Transverse colon (tissue), 4 donors: Measurements from ENCODE around the gene KRT27. TPM values are rescaled to one million over a fixed set of nuclear protein-coding genes. Genes with fewer than 3 reads are reported as not detected.

ENCODE experiments used
- DNase-seq: peaks from one replicate; pipeline ENCODE4 v3.0.0-alpha.2; 2019
- H3K27ac ChIP-seq, 4 donors: fragments of 200-600 bp; sonication (generic); 2 replicates each; pipeline ENCODE4 v1.5.1; 2016 to 2018; ENCODE audit warnings: inconsistent platforms in 4 of 4
- H3K27me3 ChIP-seq: fragments of 200-600 bp; sonication (generic); 2 replicates; pipeline ENCODE4 v1.5.1; 2017; ENCODE audit warnings: inconsistent platforms
- H3K36me3 ChIP-seq, 4 donors: fragments of 200-600 bp; sonication (generic); 2 replicates each; pipeline ENCODE4 v1.5.1; 2017 to 2019; ENCODE audit warnings: inconsistent platforms in 4 of 4
- H3K4me1 ChIP-seq, 4 donors: fragments of 200-600 bp; sonication (generic); 2 replicates each; pipeline ENCODE4 v1.5.1; 2017 to 2020; ENCODE audit warnings: inconsistent platforms in 4 of 4
- H3K4me3 ChIP-seq, 4 donors: fragments of 200-600 bp; sonication (generic); 1 replicate in 1 of 4; 2 replicates in 3 of 4; pipeline versions ENCODE4 v1.5.1 to v1.6.1; 2017 to 2019; ENCODE audit warnings: inconsistent platforms in 4 of 4
- H3K9me3 ChIP-seq, 2 donors: fragments of 200-600 bp; sonication (generic); 2 replicates each; pipeline ENCODE4 v1.5.1; 2017 to 2019; ENCODE audit warnings: inconsistent platforms in 2 of 2
- EP300 ChIP-seq: sonication (generic); formaldehyde crosslinking; IDR thresholded peaks from one replicate; pipeline ENCODE4 v1.6.1; 2017; ENCODE audit warnings: antibody characterized with exemption, low read depth
- POLR2A ChIP-seq: fragments of 450-650 bp; IDR thresholded peaks from one replicate; pipeline ENCODE4 v1.6.1; 2016; ENCODE audit warnings: antibody characterized with exemption, mild to moderate bottlenecking, moderate library complexity
- POLR2AphosphoS5 ChIP-seq, 3 donors: sonication (generic); formaldehyde crosslinking; IDR thresholded peaks; one replicate each; pipeline ENCODE4 v1.6.1; 2016; ENCODE audit warnings: antibody characterized with exemption in 3 of 3
- WGBS, 2 donors: methylation state at CpG; one replicate each; pipeline ENCODE4 v1.1.5; 2018; ENCODE audit warnings: low coverage in 1 of 2; 5-methylcytosine and 5-hydroxymethylcytosine counted together
- in situ Hi-C, 4 donors: fragments of 200-750 bp; cut with MboI; loops; one replicate each; pipeline versions ENCODE4 v1.15.0 to v1.15.1; 2017; ENCODE audit warnings: low sequenced_read_pairs in 3 of 4, low pct_ligation_motif_present in 1 of 4, low pct_unique_long_range_greater_than_20kb in 1 of 4
- intact Hi-C: fragments of 100-400 bp; cut with DNase I; formaldehyde crosslinking; loops from one replicate; pipeline ENCODE4 v1.15.1; 2023; ENCODE audit warnings: low total_unique reads
- total RNA-seq, 4 donors: library from RNA; depleted of rRNA; stranded (reverse); fragments of >200 nt; gene quantifications; one replicate each; pipeline ENCODE4 v1.1.0, GENCODE V29; 2016
- TF ChIP-seq, protein P1 (sequence below), 5 experiments: fragments of 200-600 bp in 3 of 5; fragments of 450-650 bp in 2 of 5; sonication (generic) in 3 of 5; IDR thresholded peaks; 1 replicate in 2 of 5; 2 replicates in 3 of 5; pipeline ENCODE4 v1.5.1; 2016 to 2017; ENCODE audit warnings: antibody characterized with exemption in 5 of 5, inconsistent platforms in 3 of 5, mild to moderate bottlenecking in 2 of 5, moderate library complexity in 1 of 5

KRT27 gene
- total RNA-seq, 4 donors from 2014 or later: 1.1 TPM; not detected in 3

DNA sequence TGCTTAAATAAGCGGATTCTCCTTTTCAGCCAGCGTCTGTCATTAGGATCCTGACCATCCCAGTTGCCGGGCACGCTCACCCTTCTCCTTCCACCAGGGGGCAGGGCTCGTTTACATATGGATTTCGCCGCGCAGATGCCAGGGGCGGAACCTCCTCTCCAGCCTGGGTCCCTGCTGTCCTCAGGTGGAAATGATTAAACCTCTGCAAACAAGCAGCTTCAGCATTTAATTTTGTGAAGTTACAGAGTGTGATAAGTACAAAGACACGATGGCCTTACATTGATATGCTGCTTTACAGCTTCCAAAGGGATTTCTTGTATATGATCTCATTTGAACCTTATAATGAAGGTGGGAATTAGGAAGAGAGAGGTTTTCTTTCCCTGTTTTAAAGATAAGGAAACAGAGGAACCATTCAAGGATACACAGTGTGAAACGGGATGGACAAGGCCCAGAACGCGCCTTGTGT lies 21.3 kb upstream of the KRT27 start:
- peak; percentile 86 for DNase-seq
- H3K27me3 ChIP-seq: peaks cover 78% of the 10 kb centered on the region
- TF ChIP-seq, protein P1, sequence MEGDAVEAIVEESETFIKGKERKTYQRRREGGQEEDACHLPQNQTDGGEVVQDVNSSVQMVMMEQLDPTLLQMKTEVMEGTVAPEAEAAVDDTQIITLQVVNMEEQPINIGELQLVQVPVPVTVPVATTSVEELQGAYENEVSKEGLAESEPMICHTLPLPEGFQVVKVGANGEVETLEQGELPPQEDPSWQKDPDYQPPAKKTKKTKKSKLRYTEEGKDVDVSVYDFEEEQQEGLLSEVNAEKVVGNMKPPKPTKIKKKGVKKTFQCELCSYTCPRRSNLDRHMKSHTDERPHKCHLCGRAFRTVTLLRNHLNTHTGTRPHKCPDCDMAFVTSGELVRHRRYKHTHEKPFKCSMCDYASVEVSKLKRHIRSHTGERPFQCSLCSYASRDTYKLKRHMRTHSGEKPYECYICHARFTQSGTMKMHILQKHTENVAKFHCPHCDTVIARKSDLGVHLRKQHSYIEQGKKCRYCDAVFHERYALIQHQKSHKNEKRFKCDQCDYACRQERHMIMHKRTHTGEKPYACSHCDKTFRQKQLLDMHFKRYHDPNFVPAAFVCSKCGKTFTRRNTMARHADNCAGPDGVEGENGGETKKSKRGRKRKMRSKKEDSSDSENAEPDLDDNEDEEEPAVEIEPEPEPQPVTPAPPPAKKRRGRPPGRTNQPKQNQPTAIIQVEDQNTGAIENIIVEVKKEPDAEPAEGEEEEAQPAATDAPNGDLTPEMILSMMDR (IDR thresholded peaks at IDR 0.05): peak; percentile 79 to 87 (median 81)
- TF ChIP-seq POLR2AphosphoS5 (IDR thresholded peaks at IDR 0.05): no peak
- in situ Hi-C loops: loop anchor here in 3 of 4 donors (10.0 to 25.0 kb wide), 3 partner anchors 534 to 861 kb away; no protein-coding TSS in a partner anchor
- intact Hi-C loops: loop anchor here (10.0 kb wide), 1 partner anchor 861 kb away; no protein-coding TSS in a partner anchor
- no peaks in the 10 kb centered on the region for H3K9me3 ChIP-seq
- 7 to 10% methylated on average over 9 to 13 of the region's 13 CpGs for WGBS, 2 donors
- H3K4me3 ChIP-seq: no peak overlapping the region
- no peaks in the 10 kb centered on the region for H3K36me3 ChIP-seq
- H3K4me1 ChIP-seq: peaks cover 0 to 5% (median 1%) of the 10 kb centered on the region in 4 donors
- H3K27ac ChIP-seq: no peak overlapping the region

DNA sequence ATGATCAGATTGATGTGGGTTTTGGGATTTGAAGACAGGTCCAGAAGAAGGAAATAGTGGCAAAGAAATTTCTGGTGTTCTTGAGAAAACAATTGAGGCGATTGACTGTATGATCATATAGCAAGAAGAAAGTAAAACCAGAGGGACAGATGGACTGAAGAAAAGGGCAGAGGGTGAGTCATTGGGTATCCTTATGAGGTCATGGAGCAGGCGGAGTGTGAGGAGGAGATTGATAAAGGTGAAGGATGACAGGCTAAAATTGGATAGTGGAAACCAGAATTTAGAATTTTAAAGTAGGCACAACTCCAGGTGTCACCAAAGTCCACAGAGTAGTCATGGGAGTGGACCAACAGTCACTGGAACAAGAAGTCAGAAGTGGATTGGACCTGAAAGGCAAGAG lies 18.8 kb upstream of the KRT27 start:
- intact Hi-C loops (loop anchor here (10.0 kb wide), 1 partner anchor 864 kb away; no protein-coding TSS in a partner anchor), in situ Hi-C loops (loop anchor here in 3 of 4 donors (10.0 to 25.0 kb wide), 3 partner anchors 536 to 864 kb away; no protein-coding TSS in a partner anchor)
- TF ChIP-seq, protein P1 (IDR thresholded peaks at IDR 0.05): no peak
- TF ChIP-seq POLR2AphosphoS5 (IDR thresholded peaks at IDR 0.05) (no peak), POLR2A (no peak), EP300 (no peak)
- no peaks in the 10 kb centered on the region for H3K9me3 ChIP-seq
- no peaks in the 10 kb centered on the region for H3K36me3 ChIP-seq
- H3K27me3 ChIP-seq: peaks cover 77% of the 10 kb centered on the region
- H3K4me1 ChIP-seq: peaks cover 0 to 5% (median 1%) of the 10 kb centered on the region in 4 donors
- no peak for DNase-seq
- H3K27ac ChIP-seq: no peak overlapping the region
- H3K4me3 ChIP-seq: no peak overlapping the region
- WGBS, 2 donors: 53 to 83% methylated on average over 2 of the region's 2 CpGs

DNA sequence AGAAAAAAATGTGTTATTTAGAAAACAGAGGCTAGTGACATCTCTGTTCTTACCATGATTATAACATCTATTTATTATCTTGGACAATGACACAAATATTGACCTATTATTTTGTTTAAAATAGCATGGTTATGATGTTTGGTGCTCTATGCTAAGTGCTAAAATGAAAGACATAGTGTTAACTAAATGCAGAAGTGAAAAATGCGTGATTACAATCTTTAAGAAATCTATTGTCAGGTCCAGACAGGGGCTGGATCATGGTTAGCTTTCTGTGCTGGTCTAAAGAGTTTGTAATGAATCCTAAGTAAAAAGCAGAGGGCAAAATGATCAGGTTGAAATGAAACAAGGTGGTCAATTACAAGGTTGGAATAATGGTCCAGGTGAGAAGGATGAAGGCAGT lies 18.0 kb upstream of the KRT27 start:
- intact Hi-C loops: loop anchor here (10.0 kb wide), 1 partner anchor 864 kb away; no protein-coding TSS in a partner anchor
- H3K27me3 ChIP-seq: peaks cover 78% of the 10 kb centered on the region
- H3K4me3 ChIP-seq: no peak overlapping the region
- H3K27ac ChIP-seq: no peak overlapping the region
- no peak for DNase-seq
- H3K4me1 ChIP-seq: peaks cover 0 to 5% (median 1%) of the 10 kb centered on the region in 4 donors
- TF ChIP-seq EP300 (no peak), POLR2AphosphoS5 (IDR thresholded peaks at IDR 0.05) (no peak), POLR2A (no peak)
- TF ChIP-seq, protein P1 (IDR thresholded peaks at IDR 0.05): no peak
- no peaks in the 10 kb centered on the region for H3K9me3 ChIP-seq
- 60 to 74% methylated on average over 1 of the region's 1 CpG for WGBS, 2 donors
- in situ Hi-C loops: loop anchor here in 3 of 4 donors (10.0 to 25.0 kb wide), 3 partner anchors 537 to 864 kb away; no protein-coding TSS in a partner anchor
- no peaks in the 10 kb centered on the region for H3K36me3 ChIP-seq

DNA sequence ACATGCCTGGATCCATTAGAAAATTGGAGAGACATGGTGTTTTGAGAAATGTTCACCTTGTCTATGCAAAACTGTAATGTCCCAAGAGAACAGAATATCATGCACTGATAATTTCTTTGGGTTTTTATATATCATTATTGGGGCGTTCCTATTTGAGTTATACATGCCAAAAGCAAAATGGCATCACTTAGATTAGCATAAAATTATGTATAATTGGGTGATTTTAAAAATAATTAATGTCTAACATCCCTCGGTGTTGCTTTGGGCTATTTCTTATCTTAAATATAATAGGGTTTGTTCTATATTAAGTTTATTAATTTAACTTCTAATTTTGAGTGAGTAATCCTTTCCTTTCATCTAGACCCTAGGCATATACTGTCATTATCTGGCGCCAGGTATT lies 17.5 kb upstream of the KRT27 start, which contains the start of gene KRT28:
KRT28 (minus strand) TSS at position 101 of the 400 bp plus-strand sequence; CDS start at position 35, 66 bp downstream.
- no peak within 1 kb of the TSS for H3K4me3 ChIP-seq
- no peak for DNase-seq
- peaks cover 78% of the 10 kb centered on the region for H3K27me3 ChIP-seq
- intact Hi-C loops: loop anchor here (10.0 kb wide), 1 partner anchor 865 kb away; no protein-coding TSS in a partner anchor
- no peaks in the 10 kb centered on the region for H3K36me3 ChIP-seq
- no peak for TF ChIP-seq POLR2A
- TF ChIP-seq, protein P1 (IDR thresholded peaks at IDR 0.05): no peak
- no peak for TF ChIP-seq EP300
- TF ChIP-seq POLR2AphosphoS5 (IDR thresholded peaks at IDR 0.05): no peak
- no peak within 1 kb of the TSS for H3K27ac ChIP-seq
- H3K4me1 ChIP-seq: peaks cover 0 to 5% (median 1%) of the 10 kb centered on the region in 4 donors
- WGBS, 2 donors: 78 to 83% methylated on average over 3 of the region's 3 CpGs
- no peaks in the 10 kb centered on the region for H3K9me3 ChIP-seq
- in situ Hi-C loops: loop anchor here (10.0 to 25.0 kb wide), 5 partner anchors 185 to 865 kb away; no protein-coding TSS in a partner anchor
